GM12875 (cell line): ENCODE measurements around the gene ANKLE2.
"Not testable (repeated sequence)": the region's sequence is repeated elsewhere in the genome, so short reads cannot be mapped to it uniquely, and the experiment has no call there.

Experiments used
- H3K4me3 ChIP-seq: one replicate; pipeline ENCODE4 v1.5.1; 2011; ENCODE audit warnings: low read depth, low read length, control low read depth
- CTCF ChIP-seq: IDR thresholded peaks from 2 replicates; pipeline ENCODE4 v1.5.1; 2011; ENCODE audit warnings: low read depth, mild to moderate bottlenecking, control low read depth, inconsistent platforms, low read length, moderate library complexity, borderline replicate concordance; ENCODE audit not compliant: insufficient read depth

The ANKLE2 gene

GRCh38 chr12:132761032-132761920 lies at the start of gene ANKLE2:
TSS of gene ANKLE2 (minus strand) at chr12:132761832. CDS start at chr12:132761798, 34 bp downstream.
- peak within 1 kb of the TSS; percentile 85 for H3K4me3 ChIP-seq
- no peak for TF ChIP-seq CTCF

- TF ChIP-seq CTCF: peak; percentile 44
- not testable (repeated sequence) for H3K4me3 ChIP-seq
Observed at GRCh38 chr12:132809391-132809790, 47.8 kb upstream of the ANKLE2 start.

GRCh38 chr12:132807295-132808092 lies 45.9 kb upstream of the ANKLE2 start:
- no peak overlapping the region for H3K4me3 ChIP-seq
- TF ChIP-seq CTCF: no peak

- no peak overlapping the region for H3K4me3 ChIP-seq
- no peak for TF ChIP-seq CTCF
Observed at GRCh38 chr12:132806857-132807256, 45.2 kb upstream of the ANKLE2 start.

GRCh38 chr12:132804426-132804861 lies 42.8 kb upstream of the ANKLE2 start:
- no peak overlapping the region for H3K4me3 ChIP-seq
- TF ChIP-seq CTCF: no peak

GRCh38 chr12:132803888-132804287 lies 42.3 kb upstream of the ANKLE2 start:
- TF ChIP-seq CTCF: no peak
- H3K4me3 ChIP-seq: no peak overlapping the region
